OCI-LY3 (cell line): ENCODE results near the gene BCDIN3D.
"Not testable (repeated sequence)": the region's sequence is repeated elsewhere in the genome, so short reads cannot be mapped to it uniquely, and the experiment has no call there.

Experiments
- H2AFZ ChIP-seq: fragments of 200-600, 300-600 bp; shearing (Covaris generic); 2 replicates; pipeline ENCODE4 v1.6.0; 2014; ENCODE audit warnings: antibody characterized with exemption, low read depth, low read length
- H3K27ac ChIP-seq: fragments of 200-600, 300-600 bp; sonication (generic); 2 replicates; pipeline ENCODE4 v1.5.1; 2014; ENCODE audit warnings: mild to moderate bottlenecking, low read length, moderate library complexity, mixed read lengths
- H3K27me3 ChIP-seq: fragments of 200-600, 300-600 bp; sonication (generic); 2 replicates; pipeline ENCODE4 v1.6.1; 2014; ENCODE audit warnings: low read depth, low read length, mixed read lengths
- H3K36me3 ChIP-seq: fragments of 200-600, 300-600 bp; sonication (generic); replicated peaks from 2 replicates; pipeline ENCODE3; 2014; ENCODE audit warnings: low read depth, low read length, mixed read lengths
- H3K4me1 ChIP-seq: fragments of 300-600, 200-600 bp; sonication (generic); 2 replicates; pipeline ENCODE4 v1.6.1; 2014; ENCODE audit warnings: low read length, mixed read lengths
- H3K4me2 ChIP-seq: fragments of 200-600, 300-600 bp; sonication (generic); 2 replicates; pipeline ENCODE4 v1.6.1; 2014; ENCODE audit warnings: low read length, mixed read lengths
- H3K4me3 ChIP-seq: fragments of 300-600, 200-600 bp; sonication (generic); 2 replicates; pipeline ENCODE4 v1.5.1; 2014; ENCODE audit warnings: antibody characterized with exemption, mild to moderate bottlenecking, low read length, moderate library complexity
- H3K79me2 ChIP-seq: fragments of 300-600, 200-600 bp; shearing (Covaris generic); 2 replicates; pipeline ENCODE4 v1.6.1; 2014; ENCODE audit warnings: mild to moderate bottlenecking, low read length, mixed read lengths
- H3K9ac ChIP-seq: fragments of 300-600, 200-600 bp; shearing (Covaris generic); 2 replicates; pipeline ENCODE4 v1.6.0; 2014; ENCODE audit warnings: mild to moderate bottlenecking, low read length, moderate library complexity
- H3K9me3 ChIP-seq: fragments of 200-600, 300-600 bp; shearing (Covaris generic); 2 replicates; pipeline ENCODE4 v1.6.1; 2014; ENCODE audit warnings: low read length, mixed read lengths; ENCODE audit not compliant: insufficient read depth
- H4K20me1 ChIP-seq: fragments of 200-600, 300-600 bp; sonication (generic); 2 replicates; pipeline ENCODE4 v1.6.1; 2016; ENCODE audit warnings: low read length, mixed read lengths; ENCODE audit not compliant: insufficient read depth
- CTCF ChIP-seq: fragments of 200-600, 300-600 bp; sonication (generic); IDR thresholded peaks from 2 replicates; pipeline ENCODE4 v1.5.1; 2014; ENCODE audit warnings: antibody characterized with exemption, low read length, low read depth
- EZH2phosphoT487 ChIP-seq: fragments of 200-600 bp; shearing (Covaris generic); IDR thresholded peaks from 2 replicates; pipeline ENCODE4 v1.6.1; 2018; ENCODE audit warnings: antibody characterized with exemption, mixed run types, low read depth

The BCDIN3D gene

GRCh38 chr12:49882851-49883464, 40.1 kb upstream of the BCDIN3D start:
- no peaks in the 10 kb centered on the region for H3K36me3 ChIP-seq
- H3K9me3 ChIP-seq, result no peaks in the 10 kb centered on the region
- H3K27ac ChIP-seq, result no peak overlapping the region
- no peaks in the 10 kb centered on the region for H4K20me1 ChIP-seq
- H3K9ac ChIP-seq, result no peak overlapping the region
- H3K4me2 ChIP-seq, result no peak overlapping the region
- no peaks in the 10 kb centered on the region for H3K4me1 ChIP-seq
- H3K4me3 ChIP-seq, result no peak overlapping the region
- H3K27me3 ChIP-seq, result peaks cover 23% of the 10 kb centered on the region; the same call in 1 of the 2 replicates
- no peak for TF ChIP-seq CTCF
- no peak for TF ChIP-seq EZH2phosphoT487
- no peaks in the 10 kb centered on the region for H3K79me2 ChIP-seq
- H2AFZ ChIP-seq, result no peak overlapping the region

- Histone ChIP-seq H3K4me1 (no peaks in the 10 kb centered on the region), H3K9ac (no peak overlapping the region), H3K9me3 (no peaks in the 10 kb centered on the region), H3K4me2 (no peak overlapping the region), H3K79me2 (no peaks in the 10 kb centered on the region), H3K4me3 (no peak overlapping the region), H4K20me1 (no peaks in the 10 kb centered on the region), H2AFZ (no peak overlapping the region), H3K36me3 (no peaks in the 10 kb centered on the region), H3K27me3 (peaks cover 23% of the 10 kb centered on the region; the same call in 1 of the 2 replicates), H3K27ac (no peak overlapping the region)
- TF ChIP-seq EZH2phosphoT487, result no peak
- TF ChIP-seq CTCF, result no peak
Measured at GRCh38 chr12:49882248-49882850, 39.4 kb upstream of the BCDIN3D start.

- Histone ChIP-seq H3K4me3 (no peak overlapping the region), H2AFZ (no peak overlapping the region), H3K27ac (no peak overlapping the region), H3K4me2 (no peak overlapping the region), H3K9ac (no peak overlapping the region), H3K79me2 (no peaks in the 10 kb centered on the region), H3K4me1 (no peaks in the 10 kb centered on the region), H3K27me3 (peaks cover 16% of the 10 kb centered on the region; the same call in 1 of the 2 replicates), H4K20me1 (no peaks in the 10 kb centered on the region), H3K9me3 (no peaks in the 10 kb centered on the region), H3K36me3 (no peaks in the 10 kb centered on the region)
- TF ChIP-seq EZH2phosphoT487 (no peak), CTCF (no peak)
Measured at GRCh38 chr12:49881415-49882247, 38.7 kb upstream of the BCDIN3D start.

GRCh38 chr12:49880756-49881414, 38.0 kb upstream of the BCDIN3D start:
- Histone ChIP-seq H3K9me3 (no peaks in the 10 kb centered on the region), H3K36me3 (no peaks in the 10 kb centered on the region), H3K4me3 (no peak overlapping the region), H3K27me3 (peaks cover 13% of the 10 kb centered on the region; the same call in 1 of the 2 replicates), H4K20me1 (no peaks in the 10 kb centered on the region), H3K4me1 (no peaks in the 10 kb centered on the region), H3K4me2 (no peak overlapping the region), H2AFZ (no peak overlapping the region), H3K9ac (no peak overlapping the region), H3K27ac (no peak overlapping the region), H3K79me2 (no peaks in the 10 kb centered on the region)
- TF ChIP-seq CTCF, result no peak
- no peak for TF ChIP-seq EZH2phosphoT487

GRCh38 chr12:49879065-49879464, 36.2 kb upstream of the BCDIN3D start:
- not testable (repeated sequence) for H3K4me1 ChIP-seq, H2AFZ ChIP-seq, H3K4me2 ChIP-seq, H3K9ac ChIP-seq, H3K4me3 ChIP-seq, H3K79me2 ChIP-seq, H3K9me3 ChIP-seq, H3K27ac ChIP-seq, H4K20me1 ChIP-seq, H3K27me3 ChIP-seq, H3K36me3 ChIP-seq
